Cardiac muscle cell (in vitro differentiated cells and primary cell): ENCODE data around the gene MOB3A. TPM values are rescaled to one million over a fixed set of nuclear protein-coding genes. Genes with fewer than 3 reads are reported as not detected.

Source experiments
- DNase-seq, 2 donors: peaks; one replicate each; pipeline versions ENCODE4 v3.0.0 to v3.0.0-alpha.2; 2010 to 2017; ENCODE audit warnings: low read depth in 1 of 2, low spot score in 1 of 2
- H3K27ac ChIP-seq: fragments of 200-600 bp; sonication (generic); 2 replicates; pipeline ENCODE4 v1.5.1; 2016
- H3K27me3 ChIP-seq: fragments of 200-600 bp; sonication (generic); 2 replicates; pipeline ENCODE4 v1.6.0; 2016; ENCODE audit warnings: control low read depth
- H3K36me3 ChIP-seq: fragments of 200-600 bp; sonication (generic); 2 replicates; pipeline ENCODE4 v1.5.1; 2016; ENCODE audit warnings: control low read depth
- H3K4me1 ChIP-seq: fragments of 200-600 bp; sonication (generic); 2 replicates; pipeline ENCODE4 v1.8.1; 2017; ENCODE audit warnings: low read depth, mild to moderate bottlenecking, mixed run types
- H3K4me3 ChIP-seq: fragments of 200-600 bp; sonication (generic); 2 replicates; pipeline ENCODE4 v1.5.1; 2016; ENCODE audit warnings: mild to moderate bottlenecking
- H3K9me3 ChIP-seq: fragments of 200-600 bp; sonication (generic); 2 replicates; pipeline ENCODE4 v1.5.1; 2017; ENCODE audit warnings: low read depth, mild to moderate bottlenecking, control low read depth
- polyA plus RNA-seq: library from polyadenylated mRNA; unstranded; fragments of >200 nt; fragmentation: Nextera tagmentation; extraction: Ambion mirVana; gene quantifications from 2 replicates; pipeline ENCODE4 v1.2.1, GENCODE V29; 2016
- total RNA-seq: library from RNA; depleted of rRNA; stranded (reverse); fragments of >200 nt; gene quantifications from 2 replicates; pipeline ENCODE4 v1.2.3, GENCODE V29; 2016
- TF ChIP-seq, protein P1 (sequence below): IDR thresholded peaks from 2 replicates; pipeline ENCODE4 v1.5.1; 2012; ENCODE audit warnings: low read depth, mild to moderate bottlenecking, low read length

Gene MOB3A
- total and polyA plus RNA-seq, 2 experiments from 2014 or later, result 15.1 to 21.6 TPM

DNA sequence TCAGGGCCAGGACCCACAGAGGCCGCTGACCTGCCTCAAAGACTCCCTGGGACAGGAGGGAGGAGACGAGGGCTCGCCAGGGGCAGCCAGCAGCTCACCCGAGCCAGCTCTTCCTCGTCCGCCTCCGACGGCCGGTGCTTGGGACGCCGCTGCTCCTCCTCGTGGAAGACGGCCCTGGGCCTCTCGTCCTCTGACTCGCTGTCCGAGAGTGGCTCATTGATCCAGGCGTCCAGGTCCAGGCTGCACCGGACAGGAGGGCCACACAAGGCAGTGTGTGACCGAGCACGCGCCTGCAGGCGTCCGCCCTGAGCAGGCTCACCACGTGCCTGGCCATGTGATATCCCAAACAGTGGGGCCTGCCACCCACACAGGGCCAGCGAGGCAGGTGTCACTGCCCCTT lies 20.4 kb upstream of the MOB3A start:
- no peaks in the 10 kb centered on the region for H3K4me1 ChIP-seq
- H3K27ac ChIP-seq, result no peak overlapping the region
- no peaks in the 10 kb centered on the region for H3K27me3 ChIP-seq
- TF ChIP-seq, protein P1, sequence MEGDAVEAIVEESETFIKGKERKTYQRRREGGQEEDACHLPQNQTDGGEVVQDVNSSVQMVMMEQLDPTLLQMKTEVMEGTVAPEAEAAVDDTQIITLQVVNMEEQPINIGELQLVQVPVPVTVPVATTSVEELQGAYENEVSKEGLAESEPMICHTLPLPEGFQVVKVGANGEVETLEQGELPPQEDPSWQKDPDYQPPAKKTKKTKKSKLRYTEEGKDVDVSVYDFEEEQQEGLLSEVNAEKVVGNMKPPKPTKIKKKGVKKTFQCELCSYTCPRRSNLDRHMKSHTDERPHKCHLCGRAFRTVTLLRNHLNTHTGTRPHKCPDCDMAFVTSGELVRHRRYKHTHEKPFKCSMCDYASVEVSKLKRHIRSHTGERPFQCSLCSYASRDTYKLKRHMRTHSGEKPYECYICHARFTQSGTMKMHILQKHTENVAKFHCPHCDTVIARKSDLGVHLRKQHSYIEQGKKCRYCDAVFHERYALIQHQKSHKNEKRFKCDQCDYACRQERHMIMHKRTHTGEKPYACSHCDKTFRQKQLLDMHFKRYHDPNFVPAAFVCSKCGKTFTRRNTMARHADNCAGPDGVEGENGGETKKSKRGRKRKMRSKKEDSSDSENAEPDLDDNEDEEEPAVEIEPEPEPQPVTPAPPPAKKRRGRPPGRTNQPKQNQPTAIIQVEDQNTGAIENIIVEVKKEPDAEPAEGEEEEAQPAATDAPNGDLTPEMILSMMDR, result no peak
- H3K4me3 ChIP-seq, result no peak overlapping the region
- peaks cover 80% of the 10 kb centered on the region for H3K36me3 ChIP-seq
- no peaks in the 10 kb centered on the region for H3K9me3 ChIP-seq
- no peak for DNase-seq

DNA sequence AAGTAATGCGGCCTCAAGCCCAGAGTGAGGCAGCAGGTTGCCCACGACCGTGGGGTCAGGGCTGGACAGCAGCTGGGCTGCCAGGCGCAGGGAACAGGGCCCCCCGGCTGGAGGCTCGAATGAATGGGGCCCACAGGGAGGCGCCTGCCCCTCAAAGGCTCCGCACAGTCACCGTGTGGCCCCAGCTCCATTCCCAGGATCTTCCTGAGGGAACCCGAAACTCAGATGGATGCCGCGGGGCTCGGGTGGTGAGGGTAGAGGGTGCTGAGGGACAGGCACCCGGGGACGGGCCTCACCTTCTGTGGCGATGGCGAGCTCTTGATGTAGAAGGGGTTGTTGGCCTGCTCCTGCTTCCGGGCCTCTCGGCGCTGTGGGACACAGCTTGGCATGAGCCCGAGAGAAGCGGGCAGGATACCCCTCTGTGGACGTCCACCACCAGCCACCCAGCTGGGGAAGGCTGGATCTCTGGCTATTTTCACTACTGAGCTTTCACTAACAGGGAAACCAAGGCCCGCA lies 19.8 kb upstream of the MOB3A start:
- Histone ChIP-seq H3K27me3 (no peaks in the 10 kb centered on the region), H3K27ac (no peak overlapping the region), H3K9me3 (no peaks in the 10 kb centered on the region), H3K4me1 (no peaks in the 10 kb centered on the region), H3K4me3 (no peak overlapping the region), H3K36me3 (peaks cover 76% of the 10 kb centered on the region)
- TF ChIP-seq, protein P1, result no peak
- DNase-seq, result no peak

DNA sequence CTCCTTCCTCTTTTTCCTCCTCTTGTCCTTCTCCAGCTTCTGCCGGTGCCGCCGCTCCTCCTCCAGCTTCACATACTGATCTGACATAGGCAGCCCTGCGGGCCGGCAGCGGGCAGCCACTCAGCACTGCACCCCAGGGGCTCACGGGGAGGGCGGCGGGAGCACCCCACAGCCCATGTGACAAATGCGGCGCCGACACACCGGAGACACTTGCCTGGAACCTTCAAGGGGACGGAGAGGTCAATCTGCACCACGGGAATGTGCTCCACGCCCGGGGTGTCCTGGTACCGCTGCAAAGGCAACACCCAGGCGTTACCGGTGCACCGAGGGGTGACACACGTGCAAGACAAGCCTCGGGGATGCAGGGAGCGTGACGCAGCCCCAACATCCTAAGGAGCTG lies 19.2 kb upstream of the MOB3A start:
- no peak overlapping the region for H3K27ac ChIP-seq
- DNase-seq, result no peak
- TF ChIP-seq, protein P1, result no peak
- H3K4me3 ChIP-seq, result no peak overlapping the region
- peaks cover 70% of the 10 kb centered on the region for H3K36me3 ChIP-seq
- H3K4me1 ChIP-seq, result no peaks in the 10 kb centered on the region
- no peaks in the 10 kb centered on the region for H3K27me3 ChIP-seq
- no peaks in the 10 kb centered on the region for H3K9me3 ChIP-seq

DNA sequence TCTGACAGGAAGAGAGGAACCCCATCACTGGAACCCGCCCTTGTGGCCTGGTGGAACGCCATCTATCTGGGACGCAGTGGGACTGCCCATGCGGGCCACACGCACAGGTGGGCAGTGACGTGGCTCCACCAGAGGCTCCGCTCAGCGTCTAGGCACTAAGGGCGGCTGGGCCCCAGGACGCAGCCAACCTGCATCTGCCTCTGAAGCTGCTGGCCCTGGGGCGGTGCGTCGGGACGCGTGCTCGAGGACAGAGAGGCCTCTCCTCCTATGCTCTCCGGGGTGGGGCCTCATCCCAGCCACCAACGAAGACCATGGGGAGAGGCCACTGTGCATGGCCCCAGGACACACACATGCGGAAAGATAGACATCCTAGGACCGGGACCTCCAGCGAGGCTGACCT lies 18.7 kb upstream of the MOB3A start:
- H3K27me3 ChIP-seq, result no peaks in the 10 kb centered on the region
- H3K27ac ChIP-seq, result no peak overlapping the region
- no peak overlapping the region for H3K4me3 ChIP-seq
- H3K9me3 ChIP-seq, result no peaks in the 10 kb centered on the region
- TF ChIP-seq, protein P1, result no peak
- no peak for DNase-seq
- no peaks in the 10 kb centered on the region for H3K4me1 ChIP-seq
- peaks cover 68% of the 10 kb centered on the region for H3K36me3 ChIP-seq

DNA sequence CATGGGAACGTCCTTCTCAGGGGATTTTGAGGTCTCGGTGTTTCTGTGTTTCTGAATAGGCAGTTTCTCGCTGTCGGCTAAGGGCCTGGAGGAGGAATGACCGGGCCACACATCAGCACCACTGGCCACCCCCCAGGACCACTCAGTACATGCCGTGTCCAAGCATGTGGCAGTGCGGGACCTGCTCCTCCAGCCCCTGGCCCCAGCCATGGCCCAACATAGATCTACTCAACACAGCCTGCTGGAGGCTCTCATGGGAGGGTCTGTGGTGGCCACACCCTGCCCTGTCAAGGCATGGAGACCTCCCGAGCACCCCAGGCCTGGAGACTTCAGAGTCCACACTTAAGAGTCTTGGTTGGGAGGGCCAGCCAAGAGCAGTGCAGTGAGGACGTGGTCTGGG lies 18.1 kb upstream of the MOB3A start:
- no peaks in the 10 kb centered on the region for H3K9me3 ChIP-seq
- peaks cover 71% of the 10 kb centered on the region for H3K36me3 ChIP-seq
- no peaks in the 10 kb centered on the region for H3K27me3 ChIP-seq
- no peaks in the 10 kb centered on the region for H3K4me1 ChIP-seq
- H3K4me3 ChIP-seq, result no peak overlapping the region
- DNase-seq, result no peak
- H3K27ac ChIP-seq, result no peak overlapping the region
- TF ChIP-seq, protein P1, result no peak
